ENCODE data around the gene SERHL2.
"Not testable (repeated sequence)": the region's sequence is repeated elsewhere in the genome, so short reads cannot be mapped to it uniquely, and the experiment has no call there.

SERHL2 gene

GRCh38 chr22:42575996-42576574, 22.3 kb downstream of the SERHL2 start:
- DNase-seq = not testable (repeated sequence)

GRCh38 chr22:42577141-42577540, 23.4 kb downstream of the SERHL2 start:
- not testable (repeated sequence) for DNase-seq

GRCh38 chr22:42577623-42578240, 24.0 kb downstream of the SERHL2 start:
- no peak for DNase-seq

- not testable (repeated sequence) for DNase-seq
Observed at GRCh38 chr22:42580040-42580439, 26.3 kb downstream of the SERHL2 start.

- DNase-seq = not testable (repeated sequence)
Observed at GRCh38 chr22:42581194-42581761, 27.5 kb downstream of the SERHL2 start.

GRCh38 chr22:42581762-42582716, 28.3 kb downstream of the SERHL2 start:
- DNase-seq = peak; percentile 59 to 72

GRCh38 chr22:42582987-42583386, 29.2 kb downstream of the SERHL2 start:
- DNase-seq = no peak

GRCh38 chr22:42584364-42584940, 30.7 kb downstream of the SERHL2 start:
- no peak for DNase-seq

GRCh38 chr22:42585096-42585495, 31.3 kb downstream of the SERHL2 start:
- DNase-seq = no peak

GRCh38 chr22:42586381-42586780, 32.6 kb downstream of the SERHL2 start:
- DNase-seq = peak; percentile 9 to 34

- DNase-seq = peak; percentile 78 to 80
Observed at GRCh38 chr22:42587588-42588175, 33.9 kb downstream of the SERHL2 start.

- no peak for DNase-seq
Observed at GRCh38 chr22:42591987-42592386, 38.2 kb downstream of the SERHL2 start.

GRCh38 chr22:42595434-42595833, 41.7 kb downstream of the SERHL2 start:
- DNase-seq = no peak

GRCh38 chr22:42596336-42596735, 42.6 kb downstream of the SERHL2 start:
- no peak for DNase-seq

- DNase-seq = no peak
Observed at GRCh38 chr22:42596863-42597530, 43.2 kb downstream of the SERHL2 start.

- no peak for DNase-seq
Observed at GRCh38 chr22:42601879-42602465, 48.2 kb downstream of the SERHL2 start.

- DNase-seq = no peak
Observed at GRCh38 chr22:42602470-42602869, 48.7 kb downstream of the SERHL2 start.

- no peak for DNase-seq
Observed at GRCh38 chr22:42603427-42603826, 49.7 kb downstream of the SERHL2 start.

GRCh38 chr22:42604403-42604802, 50.6 kb downstream of the SERHL2 start:
- DNase-seq = no peak

- not testable (repeated sequence) for DNase-seq
Observed at GRCh38 chr22:42607641-42608040, 53.9 kb downstream of the SERHL2 start.

GRCh38 chr22:42608136-42608822, 54.5 kb downstream of the SERHL2 start:
- DNase-seq = no peak

All from inflammatory macrophage (primary cell).